OCI-LY7 (cell line): ENCODE data around the gene MRPL23. TPM values are rescaled to one million over a fixed set of nuclear protein-coding genes. Genes with fewer than 3 reads are reported as not detected.
"Not testable (repeated sequence)": the region's sequence is repeated elsewhere in the genome, so short reads cannot be mapped to it uniquely, and the experiment has no call there.

Experiments
- BruUV-seq: library from RNA; stranded (reverse); fragments of 400-500 nt; replicated peaks from 2 replicates; lab custom pipeline; 2021; lab: Mats Ljungman, UMichigan
- CTCF ChIA-PET: fragments of 300-600 bp; sonication (Branson Sonifier 250); formaldehyde crosslinking; loops from one replicate; lab custom pipeline; 2022; ENCODE audit warnings: antibody characterized with exemption; ENCODE audit not compliant: unreplicated experiment; lab: Charles Lee
- POLR2A ChIA-PET: fragments of 300-600 bp; sonication (Branson Sonifier 250); formaldehyde crosslinking; loops from one replicate; lab custom pipeline; 2022; ENCODE audit warnings: antibody characterized with exemption; lab: Charles Lee
- DNase-seq: peaks from one replicate; pipeline ENCODE4 v3.0.0-alpha.2; 2015; ENCODE audit warnings: low spot score
- H2AFZ ChIP-seq: fragments of 200-600 bp; sonication (generic), shearing (Covaris generic); 2 replicates; pipeline ENCODE4 v1.6.1; 2014; ENCODE audit warnings: mild to moderate bottlenecking, antibody characterized with exemption, low read length, moderate library complexity
- H3K27ac ChIP-seq: fragments of 200-600 bp; sonication (generic); 2 replicates; pipeline ENCODE4 v1.5.1; 2014; ENCODE audit warnings: mixed run types, low read depth, mild to moderate bottlenecking, moderate library complexity, low read length, inconsistent platforms; ENCODE audit not compliant: poor library complexity, severe bottlenecking
- H3K36me3 ChIP-seq: fragments of 200-600 bp; sonication (generic); 2 replicates; pipeline ENCODE4 v1.6.1; 2014; ENCODE audit warnings: mild to moderate bottlenecking, antibody characterized with exemption, low read length, moderate library complexity, mixed read lengths; ENCODE audit not compliant: insufficient read depth
- H3K4me1 ChIP-seq: fragments of 200-600 bp; sonication (generic); 2 replicates; pipeline ENCODE4 v1.5.1; 2014; ENCODE audit warnings: mild to moderate bottlenecking, low read length; ENCODE audit not compliant: insufficient read depth, poor library complexity, severe bottlenecking
- H3K4me2 ChIP-seq: fragments of 200-600 bp; sonication (generic); 2 replicates; pipeline ENCODE4 v1.6.1; 2014; ENCODE audit warnings: mild to moderate bottlenecking, low read length
- H3K4me3 ChIP-seq: fragments of 200-600 bp; sonication (generic); 2 replicates; pipeline ENCODE4 v1.5.1; 2014; ENCODE audit warnings: mild to moderate bottlenecking, low read depth, low read length; ENCODE audit not compliant: poor library complexity, severe bottlenecking
- H3K79me2 ChIP-seq: fragments of 200-600 bp; sonication (generic); 2 replicates; pipeline ENCODE4 v1.6.1; 2016; ENCODE audit warnings: low read depth, mild to moderate bottlenecking, low read length, moderate library complexity, mixed read lengths; ENCODE audit not compliant: insufficient read depth
- H3K9me2 ChIP-seq: fragments of 200-600 bp; sonication (generic); 2 replicates; pipeline ENCODE4 v1.6.1; 2016; ENCODE audit warnings: mild to moderate bottlenecking, low read length, mixed read lengths; ENCODE audit not compliant: insufficient read depth
- H3K9me3 ChIP-seq: fragments of 200-600 bp; sonication (generic); 2 replicates; pipeline ENCODE4 v1.6.1; 2014; ENCODE audit warnings: mild to moderate bottlenecking, mixed run types, low read length, mixed read lengths
- H4K20me1 ChIP-seq: fragments of 200-600 bp; sonication (generic); 2 replicates; pipeline ENCODE4 v1.6.1; 2014; ENCODE audit warnings: mild to moderate bottlenecking, antibody characterized with exemption, low read length, moderate library complexity, mixed read lengths; ENCODE audit not compliant: insufficient read depth
- EZH2phosphoT487 ChIP-seq: fragments of 200-600 bp; sonication (generic); IDR thresholded peaks from 2 replicates; pipeline ENCODE4 v1.6.1; 2018; ENCODE audit warnings: low read depth, borderline replicate concordance, mild to moderate bottlenecking, mixed run types, antibody characterized with exemption, low read length, moderate library complexity, mixed read lengths
- intact Hi-C: fragments of 100-400 bp; cut with micrococcal nuclease; formaldehyde crosslinking; loops from one replicate; pipeline ENCODE4 v1.10.0; 2022; ENCODE audit not compliant: unreplicated experiment
- total RNA-seq, 2 experiments: library from RNA; depleted of rRNA in 1 of 2; stranded (reverse); fragments of >200 nt in 1 of 2; shearing (Covaris generic) in 1 of 2; gene quantifications; 2 replicates each; pipeline ENCODE4 v1.2.3, GENCODE V29; 2014 to 2022
- TF ChIP-seq, protein P1 (sequence below): fragments of 200-600 bp; sonication (generic); conservative IDR thresholded peaks from 2 replicates; pipeline ENCODE4 v1.5.1; 2014; ENCODE audit warnings: mild to moderate bottlenecking, antibody characterized with exemption, low read length, moderate library complexity, mixed read lengths

The MRPL23 gene
- total RNA-seq, 2 experiments from 2014 or later, result 131 to 149 TPM

- Histone ChIP-seq H3K36me3 (no peaks in the 10 kb centered on the region), H3K9me2 (no peaks in the 10 kb centered on the region), H3K79me2 (no peaks in the 10 kb centered on the region), H2AFZ (no peak overlapping the region), H3K9me3 (no peaks in the 10 kb centered on the region), H4K20me1 (no peaks in the 10 kb centered on the region), H3K4me3 (no peak overlapping the region), H3K27ac (no peak overlapping the region), H3K4me1 (no peaks in the 10 kb centered on the region), H3K4me2 (no peak overlapping the region)
- TF ChIP-seq, protein P1, sequence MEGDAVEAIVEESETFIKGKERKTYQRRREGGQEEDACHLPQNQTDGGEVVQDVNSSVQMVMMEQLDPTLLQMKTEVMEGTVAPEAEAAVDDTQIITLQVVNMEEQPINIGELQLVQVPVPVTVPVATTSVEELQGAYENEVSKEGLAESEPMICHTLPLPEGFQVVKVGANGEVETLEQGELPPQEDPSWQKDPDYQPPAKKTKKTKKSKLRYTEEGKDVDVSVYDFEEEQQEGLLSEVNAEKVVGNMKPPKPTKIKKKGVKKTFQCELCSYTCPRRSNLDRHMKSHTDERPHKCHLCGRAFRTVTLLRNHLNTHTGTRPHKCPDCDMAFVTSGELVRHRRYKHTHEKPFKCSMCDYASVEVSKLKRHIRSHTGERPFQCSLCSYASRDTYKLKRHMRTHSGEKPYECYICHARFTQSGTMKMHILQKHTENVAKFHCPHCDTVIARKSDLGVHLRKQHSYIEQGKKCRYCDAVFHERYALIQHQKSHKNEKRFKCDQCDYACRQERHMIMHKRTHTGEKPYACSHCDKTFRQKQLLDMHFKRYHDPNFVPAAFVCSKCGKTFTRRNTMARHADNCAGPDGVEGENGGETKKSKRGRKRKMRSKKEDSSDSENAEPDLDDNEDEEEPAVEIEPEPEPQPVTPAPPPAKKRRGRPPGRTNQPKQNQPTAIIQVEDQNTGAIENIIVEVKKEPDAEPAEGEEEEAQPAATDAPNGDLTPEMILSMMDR, result no peak
- TF ChIP-seq EZH2phosphoT487, result no peak
- ChIA-PET POLR2A (no interaction called here), CTCF (no interaction called here)
- BruUV-seq, result no TSS peak
- intact Hi-C loops, result no loop called here
- no peak for DNase-seq
Observed at GRCh38 chr11:1938343-1939005, 8.7 kb upstream of the MRPL23 start.

- no peak overlapping the region for H3K4me2 ChIP-seq
- no peak overlapping the region for H3K27ac ChIP-seq
- H3K4me1 ChIP-seq, result no peaks in the 10 kb centered on the region
- H3K9me2 ChIP-seq, result no peaks in the 10 kb centered on the region
- ChIA-PET POLR2A (no interaction called here), CTCF (no interaction called here)
- DNase-seq, result no peak
- no peaks in the 10 kb centered on the region for H3K79me2 ChIP-seq
- TF ChIP-seq, protein P1, result no peak
- no peak for TF ChIP-seq EZH2phosphoT487
- no peak overlapping the region for H3K4me3 ChIP-seq
- no peaks in the 10 kb centered on the region for H4K20me1 ChIP-seq
- H2AFZ ChIP-seq, result no peak overlapping the region
- intact Hi-C loops, result no loop called here
- no peaks in the 10 kb centered on the region for H3K9me3 ChIP-seq
- no peaks in the 10 kb centered on the region for H3K36me3 ChIP-seq
- BruUV-seq, result no TSS peak
Observed at GRCh38 chr11:1939006-1939625, 8.0 kb upstream of the MRPL23 start.

DNA sequence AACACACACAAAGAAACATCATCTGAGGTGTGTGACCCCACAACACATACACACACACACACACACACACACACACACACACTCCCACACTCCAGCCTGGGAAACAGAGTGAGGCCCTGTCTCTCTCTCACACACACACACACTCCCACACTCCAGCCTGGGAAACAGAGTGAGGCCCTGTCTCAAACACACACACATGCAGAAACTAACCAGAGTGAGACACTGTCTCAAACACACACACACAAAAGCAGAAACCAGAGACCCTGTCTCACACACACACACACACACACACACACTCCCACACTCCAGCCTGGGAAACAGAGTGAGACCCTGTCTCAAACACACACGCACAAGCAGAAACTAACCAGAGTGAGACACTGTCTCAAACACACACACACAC lies 7.3 kb upstream of the MRPL23 start:
- H3K4me1 ChIP-seq, H2AFZ ChIP-seq, POLR2A ChIA-PET, H3K4me3 ChIP-seq, BruUV-seq, H3K36me3 ChIP-seq, H3K79me2 ChIP-seq, H3K9me3 ChIP-seq, H3K27ac ChIP-seq, H3K4me2 ChIP-seq, H4K20me1 ChIP-seq, CTCF ChIA-PET, DNase-seq, H3K9me2 ChIP-seq: not testable (repeated sequence)
- intact Hi-C loops, result loop anchor here (10.0 kb wide), 1 partner anchor 45 kb away; the partner anchor contains the start of gene PRR33
